ENCODE results near the gene CFL1. TPM values are rescaled to one million over a fixed set of nuclear protein-coding genes. Genes with fewer than 3 reads are reported as not detected.

The CFL1 gene
- total RNA-seq, 1 experiment from 2014 or later: 1,911 TPM

- Histone ChIP-seq H3K9me3 (ENCODE audit: control insufficient read depth, insufficient read depth, low read depth, low read length) (no peaks in the 10 kb centered on the region), H3K36me3 (ENCODE audit: control insufficient read depth, insufficient read depth, low read length) (peaks cover 4% of the 10 kb centered on the region; the same call in 1 of the 2 replicates), H3K4me3 (ENCODE audit: low read depth in 2 of 2, low read length in 2 of 2) (no peak overlapping the region), H3K27me3 (ENCODE audit: control insufficient read depth, insufficient read depth, low read length) (no peaks in the 10 kb centered on the region), H3K27ac (ENCODE audit: low read length) (no peak overlapping the region), H3K4me1 (ENCODE audit: control insufficient read depth, insufficient read depth, low read length) (peaks cover 33% of the 10 kb centered on the region)
- TF ChIP-seq TCF7L2 (IDR thresholded peaks at IDR 0.05; ENCODE audit: low read depth, low read length) (no peak), POLR2AphosphoS5 (IDR thresholded peaks at IDR 0.05; ENCODE audit: low read depth, low read length) (peak; percentile 49; the same call in 1 of the 2 replicates), SIN3A (IDR thresholded peaks at IDR 0.05; ENCODE audit: borderline replicate concordance, insufficient read depth, low read depth, low read length) (no peak), CTCF (IDR thresholded peaks at IDR 0.05) (peak; percentile 100)
- TF ChIP-seq, protein P1, sequence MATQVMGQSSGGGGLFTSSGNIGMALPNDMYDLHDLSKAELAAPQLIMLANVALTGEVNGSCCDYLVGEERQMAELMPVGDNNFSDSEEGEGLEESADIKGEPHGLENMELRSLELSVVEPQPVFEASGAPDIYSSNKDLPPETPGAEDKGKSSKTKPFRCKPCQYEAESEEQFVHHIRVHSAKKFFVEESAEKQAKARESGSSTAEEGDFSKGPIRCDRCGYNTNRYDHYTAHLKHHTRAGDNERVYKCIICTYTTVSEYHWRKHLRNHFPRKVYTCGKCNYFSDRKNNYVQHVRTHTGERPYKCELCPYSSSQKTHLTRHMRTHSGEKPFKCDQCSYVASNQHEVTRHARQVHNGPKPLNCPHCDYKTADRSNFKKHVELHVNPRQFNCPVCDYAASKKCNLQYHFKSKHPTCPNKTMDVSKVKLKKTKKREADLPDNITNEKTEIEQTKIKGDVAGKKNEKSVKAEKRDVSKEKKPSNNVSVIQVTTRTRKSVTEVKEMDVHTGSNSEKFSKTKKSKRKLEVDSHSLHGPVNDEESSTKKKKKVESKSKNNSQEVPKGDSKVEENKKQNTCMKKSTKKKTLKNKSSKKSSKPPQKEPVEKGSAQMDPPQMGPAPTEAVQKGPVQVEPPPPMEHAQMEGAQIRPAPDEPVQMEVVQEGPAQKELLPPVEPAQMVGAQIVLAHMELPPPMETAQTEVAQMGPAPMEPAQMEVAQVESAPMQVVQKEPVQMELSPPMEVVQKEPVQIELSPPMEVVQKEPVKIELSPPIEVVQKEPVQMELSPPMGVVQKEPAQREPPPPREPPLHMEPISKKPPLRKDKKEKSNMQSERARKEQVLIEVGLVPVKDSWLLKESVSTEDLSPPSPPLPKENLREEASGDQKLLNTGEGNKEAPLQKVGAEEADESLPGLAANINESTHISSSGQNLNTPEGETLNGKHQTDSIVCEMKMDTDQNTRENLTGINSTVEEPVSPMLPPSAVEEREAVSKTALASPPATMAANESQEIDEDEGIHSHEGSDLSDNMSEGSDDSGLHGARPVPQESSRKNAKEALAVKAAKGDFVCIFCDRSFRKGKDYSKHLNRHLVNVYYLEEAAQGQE (IDR thresholded peaks at IDR 0.05; ENCODE audit: insufficient read depth in 1 of 2, low read depth in 2 of 2, low read length in 1 of 2): no peak
- ChIA-PET CTCF (interaction anchor here (0.5 to 2.1 kb wide), 19 partner anchors 11 to 172 kb away, joined by 3 to 14 read pairs (median 5); partner anchors contain the start of genes KAT5 and MUS81), POLR2A (interaction anchor here (0.5 to 1.1 kb wide), 5 partner anchors 8 to 79 kb away, joined by 3 to 9 read pairs (median 4); partner anchors contain the start of gene MUS81)
- intact Hi-C loops (cut with micrococcal nuclease; ENCODE audit: unreplicated experiment): no loop called here
- no TSS peak for BruUV-seq (replicated peaks)
- DNase-seq (ENCODE audit: low read depth, low spot score) (no peak), ATAC-seq (peak; percentile 41)
- in situ Hi-C loops (cut with HindIII; ENCODE audit: low pct_unique_long_range_greater_than_20kb, low sequenced_read_pairs): no loop called here
These were observed 26.7 kb upstream of the CFL1 start for GRCh38 chr11:65884716-65885092.

DNA sequence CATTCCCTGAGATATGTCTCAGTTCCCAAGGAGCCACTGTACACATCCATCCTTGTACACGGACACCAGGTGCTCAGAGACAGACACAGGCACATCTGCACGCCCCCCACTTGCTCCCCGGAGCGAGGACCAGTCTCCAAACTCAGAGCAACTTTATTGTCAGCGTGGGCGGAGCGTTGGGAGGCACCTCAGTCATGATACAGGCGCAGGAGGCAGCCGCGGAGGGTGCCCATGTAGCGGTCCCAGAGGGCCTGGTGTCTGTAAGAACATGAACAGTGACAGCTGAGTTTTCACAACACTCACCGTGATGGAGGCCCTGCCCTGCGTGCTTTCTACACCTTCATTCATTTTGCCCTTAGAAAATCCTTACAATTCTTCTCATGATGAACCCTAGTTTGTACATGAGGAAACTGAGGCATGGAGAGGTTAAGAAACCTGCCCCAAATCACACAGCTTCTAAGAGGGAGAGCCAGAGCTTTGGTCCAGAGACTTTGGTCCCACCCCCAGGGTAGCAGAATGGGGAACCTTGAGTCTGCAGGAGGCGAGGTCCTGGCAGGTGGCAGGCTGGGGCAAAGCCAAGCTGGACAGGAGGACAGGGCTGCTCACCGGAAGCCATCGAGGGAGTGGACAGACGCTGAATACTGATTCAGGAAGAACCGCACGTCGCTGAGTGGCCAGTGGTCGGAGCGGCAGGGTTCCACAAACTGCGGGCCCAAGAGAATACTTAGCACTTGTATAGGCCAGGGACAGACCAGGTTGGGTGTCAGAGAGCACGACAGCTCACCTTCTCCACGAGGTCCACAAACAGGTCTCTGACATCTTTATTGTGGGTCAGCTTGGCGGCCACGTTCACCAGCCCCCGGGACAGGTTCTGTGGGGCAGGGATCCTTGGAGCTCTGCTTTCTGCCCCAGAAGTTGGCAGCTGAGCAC, 26.1 kb upstream of the CFL1 start:
- peaks cover 4% of the 10 kb centered on the region; the same call in 1 of the 2 replicates for H3K36me3 ChIP-seq (ENCODE audit: control insufficient read depth, insufficient read depth, low read length)
- TF ChIP-seq POLR2AphosphoS5 (IDR thresholded peaks at IDR 0.05; ENCODE audit: low read depth, low read length): no peak
- intact Hi-C loops (cut with micrococcal nuclease; ENCODE audit: unreplicated experiment): no loop called here
- H3K27ac ChIP-seq (ENCODE audit: low read length): no peak overlapping the region
- no peaks in the 10 kb centered on the region for H3K27me3 ChIP-seq (ENCODE audit: control insufficient read depth, insufficient read depth, low read length)
- ATAC-seq: no peak
- in situ Hi-C loops (cut with HindIII; ENCODE audit: low pct_unique_long_range_greater_than_20kb, low sequenced_read_pairs): no loop called here
- BruUV-seq (replicated peaks): no TSS peak
- H3K4me3 ChIP-seq (ENCODE audit: low read depth in 2 of 2, low read length in 2 of 2): no peak overlapping the region
- H3K9me3 ChIP-seq (ENCODE audit: control insufficient read depth, insufficient read depth, low read depth, low read length): no peaks in the 10 kb centered on the region
- DNase-seq (ENCODE audit: low read depth, low spot score): no peak
- ChIA-PET POLR2A (interaction anchor here (0.5 to 1.1 kb wide), 3 partner anchors 9 to 79 kb away, joined by 3 to 9 read pairs (median 5); partner anchors contain the start of gene MUS81), CTCF (interaction anchor here (0.5 to 2.1 kb wide), 14 partner anchors 10 to 172 kb away, joined by 3 to 14 read pairs (median 5); partner anchors contain the start of genes KAT5 and MUS81)
- H3K4me1 ChIP-seq (ENCODE audit: control insufficient read depth, insufficient read depth, low read length): peaks cover 27% of the 10 kb centered on the region

Measured in Panc1 (cell line).